Osteoblast (primary cell): ENCODE results near the gene RNF115. TPM values are rescaled to one million over a fixed set of nuclear protein-coding genes. Genes with fewer than 3 reads are reported as not detected.
A peak's percentile ranks its signal among the peaks of the same experiment; 100 is the strongest.

Experiments
- DNase-seq: peaks from one replicate; pipeline ENCODE4 v3.0.0; 2011; ENCODE audit warnings: low spot score, mixed read lengths; ENCODE audit not compliant: insufficient read length; ENCODE audit errors: missing footprints
- H2AFZ ChIP-seq: 2 replicates; pipeline ENCODE4 v1.6.0; 2011; ENCODE audit warnings: mild to moderate bottlenecking, low read length
- H3K27ac ChIP-seq: 2 replicates; pipeline ENCODE4 v1.5.1; 2011; ENCODE audit warnings: mild to moderate bottlenecking, low read depth, low read length, moderate library complexity
- H3K27me3 ChIP-seq: 2 replicates; pipeline ENCODE4 v1.6.0; 2012; ENCODE audit warnings: mild to moderate bottlenecking, control low read depth, inconsistent platforms, low read length, moderate library complexity; ENCODE audit not compliant: insufficient read depth
- H3K36me3 ChIP-seq: 2 replicates; pipeline ENCODE4 v1.5.1; 2011; ENCODE audit warnings: mild to moderate bottlenecking, low read length, control low read depth, moderate library complexity; ENCODE audit not compliant: insufficient read depth
- H3K4me1 ChIP-seq: 2 replicates; pipeline ENCODE4 v1.5.1; 2011; ENCODE audit warnings: mild to moderate bottlenecking, low read length, control low read depth, moderate library complexity; ENCODE audit not compliant: insufficient read depth
- H3K4me2 ChIP-seq: 2 replicates; pipeline ENCODE4 v1.6.0; 2011; ENCODE audit warnings: mild to moderate bottlenecking, low read length; ENCODE audit not compliant: insufficient read depth
- H3K4me3 ChIP-seq: fragments of 200-600 bp; sonication (generic); 3 replicates; pipeline ENCODE4 v1.5.1; 2012; ENCODE audit warnings: mild to moderate bottlenecking, low read length, inconsistent platforms; ENCODE audit not compliant: insufficient read depth
- H3K79me2 ChIP-seq: 2 replicates; pipeline ENCODE4 v1.6.0; 2012; ENCODE audit warnings: mild to moderate bottlenecking, low read length, control low read depth, inconsistent platforms; ENCODE audit not compliant: insufficient read depth
- H3K9me3 ChIP-seq: 2 replicates; pipeline ENCODE4 v1.5.1; 2011; ENCODE audit warnings: low read depth, low read length, control low read depth
- H4K20me1 ChIP-seq: 2 replicates; pipeline ENCODE4 v1.6.0; 2012; ENCODE audit warnings: mild to moderate bottlenecking, low read length, control low read depth; ENCODE audit not compliant: insufficient read depth
- CTCF ChIP-seq: IDR thresholded peaks from 2 replicates; pipeline ENCODE4 v1.5.1; 2011; ENCODE audit warnings: mild to moderate bottlenecking, low read depth, low read length, moderate library complexity; ENCODE audit errors: extremely low read depth
- total RNA-seq: library from RNA; depleted of rRNA; stranded (reverse); fragments of >200 nt; gene quantifications from 2 replicates; pipeline ENCODE4 v1.2.3, GENCODE V29; 2012

RNF115 gene
- total RNA-seq, 1 donor = 23.2 TPM

DNA sequence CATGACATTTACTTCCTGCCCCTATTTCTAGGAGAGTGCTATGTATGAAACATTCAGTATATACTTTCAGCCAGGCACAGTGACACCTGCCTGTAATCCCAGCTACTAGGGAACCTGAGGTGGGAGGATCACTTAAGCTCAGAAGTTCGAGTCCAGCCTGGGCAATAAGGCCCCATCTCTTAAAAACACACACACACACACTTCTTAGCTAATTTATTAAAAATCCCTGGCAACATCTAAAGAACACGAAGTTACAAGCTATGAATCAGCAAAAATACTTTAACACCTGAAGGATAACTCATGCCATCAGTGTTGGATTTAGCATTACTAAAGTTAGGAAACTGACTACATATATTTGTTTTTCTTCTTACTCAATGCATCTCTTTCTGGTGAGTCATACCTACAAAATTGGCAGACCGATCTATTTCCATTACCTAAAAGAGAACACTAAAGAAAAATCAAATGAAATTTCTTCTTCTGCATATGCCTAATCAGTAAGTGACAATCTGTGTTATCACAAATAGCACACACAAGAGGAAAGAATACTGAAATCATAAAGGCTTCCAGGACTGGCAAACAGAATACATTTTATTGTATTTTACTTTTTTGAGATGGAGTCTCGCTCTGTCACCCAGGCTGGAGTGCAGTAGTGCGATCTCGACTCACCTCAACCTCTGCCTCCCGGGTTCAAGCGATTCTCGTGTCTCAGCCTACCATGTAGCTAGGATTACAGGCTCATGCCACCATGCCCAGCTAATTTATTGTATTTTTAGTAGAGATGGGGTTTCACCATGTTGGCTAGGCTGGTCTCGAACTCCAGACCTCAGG, 41.4 kb downstream of the RNF115 start:
- Histone ChIP-seq H3K4me2 (peak overlapping the region; percentile 62), H3K9me3 (no peaks in the 10 kb centered on the region), H3K4me3 (no peak overlapping the region), H4K20me1 (peaks cover 3% of the 10 kb centered on the region), H3K4me1 (peaks cover 9% of the 10 kb centered on the region), H3K36me3 (peaks cover 12% of the 10 kb centered on the region), H3K79me2 (peaks cover 46% of the 10 kb centered on the region), H3K27me3 (no peaks in the 10 kb centered on the region), H2AFZ (no peak overlapping the region), H3K27ac (peak overlapping the region; percentile 79)
- DNase-seq = peak; percentile 22
- no peak for TF ChIP-seq CTCF

DNA sequence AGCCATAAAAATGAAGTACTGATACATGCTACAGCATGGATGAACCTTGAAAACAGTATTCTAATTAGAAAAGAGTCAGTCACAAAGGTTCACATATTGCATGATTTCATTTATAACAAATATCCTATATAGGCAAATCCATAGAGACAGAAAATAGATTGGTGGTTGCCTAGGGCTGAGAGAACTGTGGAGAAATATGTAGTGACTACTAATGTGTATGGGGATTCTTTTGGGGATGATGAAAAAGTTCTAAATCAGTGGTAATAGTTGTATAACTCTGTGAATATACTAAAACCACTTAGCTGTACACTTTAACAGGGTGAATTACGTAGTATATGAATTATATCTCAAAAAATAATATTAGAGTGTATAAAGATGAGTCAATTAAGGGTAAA, 45.8 kb downstream of the RNF115 start:
- Histone ChIP-seq H3K27ac (no peak overlapping the region), H3K4me1 (peaks cover 9% of the 10 kb centered on the region), H2AFZ (no peak overlapping the region), H3K4me2 (no peak overlapping the region), H3K9me3 (no peaks in the 10 kb centered on the region), H4K20me1 (peaks cover 3% of the 10 kb centered on the region), H3K79me2 (peaks cover 25% of the 10 kb centered on the region), H3K36me3 (peaks cover 12% of the 10 kb centered on the region), H3K4me3 (no peak overlapping the region), H3K27me3 (no peaks in the 10 kb centered on the region)
- no peak for DNase-seq
- no peak for TF ChIP-seq CTCF

GRCh38 chr1:145777357-145778145, 46.3 kb downstream of the RNF115 start:
- Histone ChIP-seq H3K4me2 (no peak overlapping the region), H4K20me1 (peaks cover 3% of the 10 kb centered on the region), H3K4me3 (no peak overlapping the region), H3K36me3 (peaks cover 14% of the 10 kb centered on the region), H2AFZ (no peak overlapping the region), H3K4me1 (peaks cover 6% of the 10 kb centered on the region), H3K9me3 (no peaks in the 10 kb centered on the region), H3K79me2 (peaks cover 25% of the 10 kb centered on the region), H3K27ac (no peak overlapping the region), H3K27me3 (no peaks in the 10 kb centered on the region)
- TF ChIP-seq CTCF = no peak
- no peak for DNase-seq

DNA sequence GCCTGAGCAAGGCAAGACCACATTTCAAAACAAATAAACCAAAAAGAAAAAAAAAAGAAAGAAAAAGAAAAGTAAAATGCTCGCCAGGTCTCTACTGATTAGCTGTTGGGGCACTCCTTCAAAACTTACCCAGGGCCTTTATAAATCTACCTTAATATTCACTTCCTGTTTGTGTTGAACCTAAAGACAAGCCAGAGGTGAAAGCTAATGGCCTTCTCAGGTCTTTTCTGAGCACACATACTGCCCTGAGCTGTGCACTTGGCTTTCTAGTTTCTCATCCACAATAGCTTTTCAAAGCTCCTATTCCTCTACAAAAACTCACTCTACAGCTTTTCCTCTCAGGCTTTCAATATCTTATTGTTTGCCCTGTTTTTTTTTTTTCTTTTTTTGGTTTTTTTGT, 50.5 kb downstream of the RNF115 start:
- H3K27me3 ChIP-seq = no peaks in the 10 kb centered on the region
- H3K36me3 ChIP-seq = peaks cover 23% of the 10 kb centered on the region
- no peak overlapping the region for H3K4me2 ChIP-seq
- H4K20me1 ChIP-seq = no peaks in the 10 kb centered on the region
- H2AFZ ChIP-seq = no peak overlapping the region
- no peaks in the 10 kb centered on the region for H3K9me3 ChIP-seq
- no peak for DNase-seq
- TF ChIP-seq CTCF = no peak
- no peak overlapping the region for H3K4me3 ChIP-seq
- H3K79me2 ChIP-seq = peaks cover 13% of the 10 kb centered on the region
- no peaks in the 10 kb centered on the region for H3K4me1 ChIP-seq
- no peak overlapping the region for H3K27ac ChIP-seq
